Glutamatergic neuron (in vitro differentiated cells): ENCODE measurements around the gene PLOD3. TPM values are rescaled to one million over a fixed set of nuclear protein-coding genes. Genes with fewer than 3 reads are reported as not detected.
"Not testable (repeated sequence)": the region's sequence is repeated elsewhere in the genome, so short reads cannot be mapped to it uniquely, and the experiment has no call there.

ENCODE experiments used
- DNase-seq: peaks from one replicate; pipeline ENCODE4 v3.0.0; 2022
- H3K27ac Mint-ChIP-seq: one replicate; pipeline ENCODE4 v1.8.0; 2020; ENCODE audit warnings: mild to moderate bottlenecking, mixed read lengths, inconsistent platforms; ENCODE audit not compliant: unreplicated experiment
- H3K27me3 Mint-ChIP-seq: one replicate; pipeline ENCODE4 v1.8.0; 2020; ENCODE audit warnings: mild to moderate bottlenecking, moderate library complexity, mixed read lengths, inconsistent platforms; ENCODE audit not compliant: unreplicated experiment
- H3K36me3 Mint-ChIP-seq: one replicate; pipeline ENCODE4 v1.8.0; 2020; ENCODE audit warnings: mild to moderate bottlenecking, mixed read lengths, inconsistent platforms; ENCODE audit not compliant: unreplicated experiment
- H3K4me1 Mint-ChIP-seq: one replicate; pipeline ENCODE4 v1.8.0; 2020; ENCODE audit warnings: mild to moderate bottlenecking, low read depth, mixed read lengths, inconsistent platforms; ENCODE audit not compliant: unreplicated experiment
- H3K4me3 Mint-ChIP-seq: one replicate; pipeline ENCODE4 v1.8.0; 2020; ENCODE audit warnings: mild to moderate bottlenecking, mixed read lengths, inconsistent platforms; ENCODE audit not compliant: unreplicated experiment
- H3K9me3 Mint-ChIP-seq: one replicate; pipeline ENCODE4 v1.8.0; 2020; ENCODE audit warnings: mild to moderate bottlenecking, moderate library complexity, mixed read lengths, inconsistent platforms; ENCODE audit not compliant: unreplicated experiment
- CTCF ChIP-seq: fragments of 200-600 bp; sonication (generic); IDR thresholded peaks from one replicate; pipeline ENCODE4 v1.5.0; 2021; ENCODE audit not compliant: partially characterized antibody, unreplicated experiment
- total RNA-seq: library from RNA; stranded (reverse); fragmentation: NEBNext Ultra II Directional; extraction: Animal tissue kit (Norgen Biotek cat#: 25700); gene quantifications from one replicate; pipeline ENCODE4 v1.2.1, GENCODE V29; 2021; ENCODE audit not compliant: unreplicated experiment

PLOD3 gene
- total RNA-seq, 1 donor from 2014 or later, result 47.1 TPM

- Mint-ChIP-seq H3K4me1 (no peaks in the 10 kb centered on the region), H3K36me3 (no peaks in the 10 kb centered on the region), H3K27me3 (peaks cover 8% of the 10 kb centered on the region), H3K27ac (no peak overlapping the region), H3K9me3 (peaks cover 2% of the 10 kb centered on the region), H3K4me3 (no peak overlapping the region)
- TF ChIP-seq CTCF, result no peak
- no peak for DNase-seq
Measured at GRCh38 chr7:101205901-101206664, 11.3 kb downstream of the PLOD3 start.

GRCh38 chr7:101203740-101204738 is 13.3 kb downstream of the PLOD3 start:
- H3K27me3 Mint-ChIP-seq, result peaks cover 14% of the 10 kb centered on the region
- H3K9me3 Mint-ChIP-seq, H3K27ac Mint-ChIP-seq: not testable (repeated sequence)

GRCh38 chr7:101202603-101202918 is 14.8 kb downstream of the PLOD3 start:
- no peak for TF ChIP-seq CTCF
- DNase-seq, result no peak
- Mint-ChIP-seq H3K27ac (no peak overlapping the region), H3K27me3 (peaks cover 14% of the 10 kb centered on the region), H3K36me3 (no peaks in the 10 kb centered on the region), H3K4me3 (no peak overlapping the region), H3K9me3 (no peaks in the 10 kb centered on the region), H3K4me1 (no peaks in the 10 kb centered on the region)

More at GRCh38 chr7:101203740-101204738, 13.3 kb downstream of the PLOD3 start:
- not testable (repeated sequence) for H3K36me3 Mint-ChIP-seq, H3K4me3 Mint-ChIP-seq, H3K4me1 Mint-ChIP-seq, DNase-seq

GRCh38 chr7:101201695-101202602 is 15.4 kb downstream of the PLOD3 start:
- Mint-ChIP-seq H3K4me3 (no peak overlapping the region), H3K27me3 (peaks cover 14% of the 10 kb centered on the region), H3K9me3 (peaks cover 1% of the 10 kb centered on the region), H3K4me1 (no peaks in the 10 kb centered on the region), H3K27ac (no peak overlapping the region), H3K36me3 (no peaks in the 10 kb centered on the region)
- DNase-seq, result no peak
- no peak for TF ChIP-seq CTCF
